Stimulated activated CD8-positive, alpha-beta memory T cell treated with anti-CD3 and anti-CD28 coated beads, Interleukin-15, amount 100 ng/mL, for 1 hour (primary cell): ENCODE results near the gene MPV17L2.

Experiments
- DNase-seq: peaks from one replicate; pipeline ENCODE4 v3.0.0-alpha.2; 2020; ENCODE audit warnings: low read depth

Gene MPV17L2

GRCh38 chr19:18245297-18245696 is 52.3 kb downstream of the MPV17L2 start:
- DNase-seq, result no peak
